NCI-H345 (cell line): ENCODE results near the gene ANKRD65.
"Not testable (repeated sequence)": the region's sequence is repeated elsewhere in the genome, so short reads cannot be mapped to it uniquely, and the experiment has no call there.

Source experiments
- DNase-seq: peaks from one replicate; lab custom pipeline; 2025; lab: John Stamatoyannopoulos, UW

Gene ANKRD65

DNA sequence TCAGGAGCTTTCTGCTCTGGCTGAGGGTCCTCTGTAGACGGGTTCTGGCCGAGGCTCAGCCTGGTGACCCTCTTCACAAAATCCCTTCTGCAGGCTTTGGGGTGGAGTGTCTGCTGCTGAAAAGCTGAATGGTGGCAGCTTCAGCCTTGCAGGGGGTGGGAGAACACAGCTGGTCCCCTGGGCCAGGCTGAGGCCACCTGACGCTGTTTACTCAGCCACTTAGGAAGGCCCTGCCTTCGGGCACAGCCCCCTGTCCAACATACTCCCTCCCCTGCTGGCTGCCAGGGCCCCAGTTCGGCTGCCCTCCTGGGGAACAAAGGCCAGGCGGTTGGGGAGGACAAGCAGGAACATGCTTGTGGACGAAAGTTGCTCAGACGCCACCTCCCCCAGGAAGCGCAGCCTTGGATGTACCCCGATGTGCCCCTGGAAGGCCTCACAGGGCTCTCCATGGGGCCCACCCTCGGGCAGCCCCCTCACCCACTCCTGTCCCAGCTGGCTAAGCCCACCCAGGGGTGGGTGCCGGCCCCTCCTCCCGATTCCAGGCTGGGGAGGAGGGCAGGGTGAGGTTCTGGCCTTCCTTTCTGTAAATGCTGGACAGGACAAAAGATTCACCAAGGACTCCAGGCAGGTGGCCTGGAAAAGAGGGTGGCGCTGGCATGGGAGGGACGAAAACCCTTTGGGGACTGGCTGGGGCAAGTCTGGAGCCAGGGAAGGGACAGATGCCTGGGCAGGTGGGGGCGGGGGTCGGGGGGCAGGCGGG is at the start of gene ANKRD65:
ANKRD65 (minus strand) TSS at position 130 of the 760 bp plus-strand sequence. CDS start 271 bp downstream, outside the sequence.
- DNase-seq, result peak; percentile 83

DNA sequence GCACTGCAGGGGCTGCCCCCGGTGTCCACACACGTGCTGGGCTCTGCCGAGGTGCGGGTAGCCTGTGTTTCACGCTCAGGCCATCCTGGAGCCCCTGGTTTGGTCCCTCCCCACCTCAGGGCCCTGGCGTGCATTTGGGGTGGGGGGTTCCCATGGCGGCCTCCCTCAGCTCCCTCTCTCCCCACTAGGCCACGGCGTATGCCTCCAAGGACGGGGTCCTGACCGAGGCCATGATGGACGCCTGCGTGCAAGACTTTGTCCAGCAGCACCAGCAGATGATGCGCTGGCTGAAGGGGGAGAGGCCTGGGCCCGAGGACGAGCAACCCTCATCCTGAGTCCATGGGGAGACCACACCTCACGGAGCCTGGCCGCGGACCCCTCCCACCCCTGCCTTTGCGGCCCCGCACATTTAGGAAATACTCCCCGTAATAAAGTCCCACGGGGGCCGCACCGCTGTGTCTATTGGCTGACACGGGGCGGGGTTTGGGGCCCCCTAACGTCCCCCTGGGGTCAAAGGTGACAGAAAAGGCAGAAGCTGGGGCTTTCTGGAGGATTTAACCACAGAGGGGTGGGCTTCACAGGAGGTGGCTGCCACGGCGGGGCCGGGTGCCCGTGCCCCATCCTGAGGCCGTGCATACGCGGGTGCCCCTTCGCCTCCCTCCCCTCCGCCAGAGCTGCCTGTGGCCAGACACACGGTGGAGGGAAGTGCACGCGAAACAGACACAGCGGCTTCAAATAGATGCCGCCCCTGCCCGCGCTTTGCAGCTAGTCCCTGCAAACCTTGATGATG is 47.3 kb upstream of the ANKRD65 start:
- DNase-seq, result not testable (repeated sequence)

DNA sequence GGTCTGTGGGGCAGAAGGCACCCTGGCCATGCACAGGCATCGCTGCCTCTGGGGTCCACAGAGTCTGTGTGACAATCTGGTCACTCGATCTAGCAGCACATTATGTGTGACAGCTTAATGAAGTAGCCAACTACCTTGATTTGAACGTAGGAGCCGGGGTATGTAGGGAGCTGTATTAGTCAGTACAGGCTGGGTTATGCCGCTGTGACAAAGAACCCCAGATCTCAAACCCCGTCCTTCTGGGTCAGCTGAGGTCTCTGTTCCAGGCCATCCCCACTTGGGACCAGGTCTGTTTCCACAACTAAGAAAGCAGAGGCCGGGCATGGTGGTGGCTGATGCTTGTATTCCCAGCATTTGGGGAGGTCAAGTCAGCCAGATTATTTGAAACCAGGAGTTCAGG is 42.2 kb upstream of the ANKRD65 start:
- DNase-seq, result no peak

DNA sequence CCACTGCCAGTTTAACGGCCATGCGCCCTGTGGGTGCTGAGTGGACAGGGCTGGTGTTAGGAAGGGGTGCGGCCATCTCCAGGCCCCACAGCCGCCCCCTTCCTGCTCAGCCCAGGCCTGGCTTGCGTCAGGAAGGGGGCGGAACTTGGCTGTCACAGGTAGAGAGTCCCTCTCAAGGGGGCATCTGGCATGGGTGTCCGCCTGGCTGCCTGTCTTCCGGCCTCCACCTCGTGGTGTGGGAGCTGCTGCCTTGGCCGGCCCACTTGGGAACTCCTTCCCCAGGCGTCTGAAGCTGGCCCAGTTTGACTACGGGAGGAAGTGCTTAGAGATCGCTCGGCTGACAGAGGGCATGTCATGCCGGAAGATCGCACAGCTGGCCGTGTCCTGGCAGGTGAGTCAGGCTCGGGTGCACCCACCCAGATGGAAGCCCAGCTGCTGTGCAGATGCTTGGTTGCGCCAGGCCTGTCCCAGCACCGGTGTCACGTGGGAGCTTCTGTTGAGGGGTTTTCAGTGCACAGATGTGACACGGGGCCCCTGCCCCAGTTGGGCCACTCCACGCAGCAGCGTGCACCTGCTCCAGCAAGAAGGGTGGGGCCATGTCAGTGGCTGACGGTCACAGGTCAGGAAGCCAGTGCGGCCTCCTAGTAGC is 41.4 kb upstream of the ANKRD65 start:
- no peak for DNase-seq

DNA sequence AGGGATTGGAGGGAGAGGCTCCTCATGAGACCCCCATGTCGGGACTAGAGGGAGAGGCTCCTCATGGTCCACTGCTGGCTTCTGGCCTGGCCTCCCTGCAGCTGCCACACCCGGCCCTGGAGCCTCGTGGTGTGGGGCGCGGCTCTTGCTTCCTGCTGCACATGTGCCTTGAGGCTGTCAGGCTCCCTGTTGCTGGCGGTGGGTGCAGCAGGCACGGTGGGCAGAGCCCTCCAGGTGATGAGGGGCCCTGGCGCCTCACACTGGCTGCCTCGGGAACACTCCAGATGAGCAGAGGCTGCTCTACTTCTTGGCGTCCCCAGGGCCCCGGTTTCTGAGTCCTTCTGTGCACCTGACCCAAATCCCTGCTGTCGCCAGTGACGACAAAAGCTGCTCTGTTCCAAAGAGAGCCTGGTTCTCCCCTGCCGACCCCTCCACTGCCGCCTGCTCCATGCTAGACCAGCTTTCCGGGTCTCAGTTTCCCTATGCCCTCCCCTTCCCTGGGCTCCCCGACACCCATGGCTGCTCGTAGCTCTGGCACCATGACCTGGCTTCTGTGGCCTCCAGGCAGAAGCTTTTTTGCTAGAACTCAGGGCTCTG is 40.7 kb upstream of the ANKRD65 start:
- DNase-seq, result no peak

DNA sequence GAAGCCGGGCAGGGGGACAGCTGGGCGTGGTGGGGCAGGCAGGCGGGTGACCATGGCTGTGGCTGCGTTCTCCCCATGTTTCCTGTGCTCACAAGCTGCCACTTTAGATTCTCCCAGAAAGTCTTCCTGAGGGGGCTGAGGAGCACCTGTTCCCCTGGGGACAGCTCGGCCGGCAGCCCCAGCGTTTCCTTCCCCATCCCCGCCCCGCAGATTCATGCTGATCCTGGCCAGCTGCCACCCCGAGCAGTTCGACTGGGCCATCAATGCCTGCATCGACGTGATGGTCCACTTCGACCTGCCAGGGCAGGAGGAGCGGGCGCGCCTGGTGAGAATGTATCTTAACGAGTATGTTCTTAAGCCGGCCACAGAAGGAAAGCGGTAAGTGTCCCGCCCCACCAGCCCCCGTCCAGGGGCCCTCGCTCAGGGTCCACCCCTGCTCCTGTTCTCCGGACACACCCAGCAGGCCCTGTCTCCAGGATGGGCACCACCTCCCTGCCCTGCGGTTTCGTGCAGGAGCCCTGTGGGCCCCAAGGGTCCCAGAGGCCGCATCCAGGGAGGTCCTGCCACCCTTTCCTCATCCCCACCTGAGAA is 39.6 kb upstream of the ANKRD65 start:
- no peak for DNase-seq

DNA sequence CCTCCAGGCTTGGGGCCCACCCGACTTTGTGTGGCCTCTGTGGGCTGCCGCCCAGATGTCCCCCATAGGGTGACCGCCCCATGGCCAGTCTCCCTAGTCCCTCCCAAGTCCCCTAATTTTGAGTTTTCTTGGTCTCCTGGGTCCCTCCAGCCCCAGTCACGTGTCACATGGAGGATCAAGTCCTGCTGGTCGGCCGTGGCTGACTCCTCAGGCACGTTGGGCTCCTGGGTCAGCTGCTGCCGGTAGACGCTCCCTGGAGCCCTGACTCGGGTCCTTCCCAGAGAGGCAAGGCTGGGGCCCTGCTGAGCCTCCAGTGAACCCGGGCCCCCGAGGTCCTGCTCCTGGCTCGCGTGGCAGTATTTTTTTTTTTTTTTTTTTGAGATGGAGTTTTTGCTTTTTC is 38.6 kb upstream of the ANKRD65 start:
- not testable (repeated sequence) for DNase-seq

DNA sequence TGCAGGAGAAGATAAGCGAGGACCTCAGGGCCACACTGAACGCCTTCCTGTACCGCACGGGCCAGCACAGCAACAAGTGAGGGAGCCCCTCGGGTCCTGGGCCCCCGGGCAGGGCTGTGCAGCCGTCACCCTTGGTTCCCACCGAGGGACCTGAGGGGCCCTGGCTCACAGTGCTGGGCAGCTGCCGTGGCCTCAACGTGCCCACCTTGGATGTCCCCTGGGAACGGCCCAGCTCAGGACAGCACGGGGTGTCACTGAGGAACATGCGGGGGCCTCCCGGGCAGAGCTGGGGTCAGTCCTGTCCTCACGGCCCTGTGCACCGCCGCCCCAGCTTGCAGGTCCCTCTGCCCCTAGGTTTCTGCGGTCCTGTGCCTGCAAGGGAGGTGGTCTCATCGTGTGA is 38.1 kb upstream of the ANKRD65 start:
- not testable (repeated sequence) for DNase-seq

DNA sequence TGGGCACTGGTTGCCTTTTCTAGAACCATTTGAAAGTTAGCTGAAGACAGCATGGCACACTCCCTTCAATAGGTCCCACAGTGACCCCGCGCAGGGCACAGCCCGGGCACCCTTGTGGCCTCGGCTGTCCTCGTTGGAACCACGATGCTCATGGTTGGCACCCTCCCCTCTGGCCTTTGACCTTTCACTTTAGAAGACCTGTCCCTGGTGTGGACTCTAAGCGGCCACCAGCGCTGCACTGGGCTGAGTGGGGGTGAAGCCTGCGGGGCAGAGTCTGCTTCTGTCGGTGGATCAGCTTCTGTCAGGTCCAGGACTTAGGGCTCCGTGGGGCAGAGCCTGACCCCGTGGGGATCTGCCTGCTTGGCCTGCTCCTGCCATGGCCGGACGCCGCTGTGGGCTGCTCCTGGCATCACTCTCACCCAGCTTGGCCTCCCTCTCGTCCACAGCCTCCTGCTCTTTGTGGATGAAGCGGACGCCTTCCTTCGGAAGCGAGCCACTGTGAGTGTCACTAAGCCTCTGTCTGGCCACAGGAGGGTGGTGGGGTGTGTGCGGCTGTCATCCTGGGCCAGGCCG is 35.7 kb upstream of the ANKRD65 start:
- not testable (repeated sequence) for DNase-seq

DNA sequence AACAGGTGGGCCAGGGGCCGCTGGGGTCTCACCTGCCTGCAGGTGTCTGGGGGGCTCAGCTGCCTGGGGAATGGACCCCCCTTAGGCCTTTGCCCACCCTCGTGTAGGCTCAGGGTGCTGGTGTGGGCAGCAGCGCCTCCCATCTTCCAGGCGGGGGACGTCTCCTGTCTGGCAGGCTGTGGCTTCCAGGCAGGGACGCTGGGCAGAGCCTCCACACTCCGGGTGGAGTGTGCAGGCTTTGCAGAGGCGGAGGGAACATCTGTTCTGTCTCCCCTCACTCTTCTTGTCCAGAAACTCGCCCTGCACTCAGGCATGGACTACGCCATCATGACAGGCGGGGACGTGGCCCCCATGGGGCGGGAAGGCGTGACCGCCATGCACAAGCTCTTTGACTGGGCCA is 34.9 kb upstream of the ANKRD65 start:
- not testable (repeated sequence) for DNase-seq

DNA sequence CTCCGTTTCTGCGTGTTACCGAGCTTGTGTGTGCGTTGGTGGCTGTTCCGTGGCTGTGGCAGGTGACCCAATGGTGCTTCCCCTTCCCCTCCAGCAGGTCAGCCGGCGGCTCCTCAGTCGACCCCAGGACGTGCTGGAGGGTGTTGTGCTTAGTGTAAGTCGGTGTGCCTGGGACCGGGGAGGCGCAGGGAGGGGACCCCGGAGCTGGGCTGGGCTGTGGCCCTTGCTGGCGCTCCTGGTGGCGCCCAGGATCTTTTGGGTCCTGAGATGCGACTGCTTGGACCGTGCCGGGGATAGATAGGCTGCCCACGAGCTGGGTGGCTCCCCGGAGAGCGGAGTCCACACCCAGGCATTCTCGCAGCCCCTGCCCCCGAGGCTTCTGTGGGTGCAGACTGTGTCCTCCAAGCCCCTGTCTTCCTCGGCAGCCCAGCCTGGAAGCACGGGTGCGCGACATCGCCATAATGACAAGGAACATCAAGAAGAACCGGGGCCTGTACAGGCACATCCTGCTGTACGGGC is 34.3 kb upstream of the ANKRD65 start:
- DNase-seq, result no peak

DNA sequence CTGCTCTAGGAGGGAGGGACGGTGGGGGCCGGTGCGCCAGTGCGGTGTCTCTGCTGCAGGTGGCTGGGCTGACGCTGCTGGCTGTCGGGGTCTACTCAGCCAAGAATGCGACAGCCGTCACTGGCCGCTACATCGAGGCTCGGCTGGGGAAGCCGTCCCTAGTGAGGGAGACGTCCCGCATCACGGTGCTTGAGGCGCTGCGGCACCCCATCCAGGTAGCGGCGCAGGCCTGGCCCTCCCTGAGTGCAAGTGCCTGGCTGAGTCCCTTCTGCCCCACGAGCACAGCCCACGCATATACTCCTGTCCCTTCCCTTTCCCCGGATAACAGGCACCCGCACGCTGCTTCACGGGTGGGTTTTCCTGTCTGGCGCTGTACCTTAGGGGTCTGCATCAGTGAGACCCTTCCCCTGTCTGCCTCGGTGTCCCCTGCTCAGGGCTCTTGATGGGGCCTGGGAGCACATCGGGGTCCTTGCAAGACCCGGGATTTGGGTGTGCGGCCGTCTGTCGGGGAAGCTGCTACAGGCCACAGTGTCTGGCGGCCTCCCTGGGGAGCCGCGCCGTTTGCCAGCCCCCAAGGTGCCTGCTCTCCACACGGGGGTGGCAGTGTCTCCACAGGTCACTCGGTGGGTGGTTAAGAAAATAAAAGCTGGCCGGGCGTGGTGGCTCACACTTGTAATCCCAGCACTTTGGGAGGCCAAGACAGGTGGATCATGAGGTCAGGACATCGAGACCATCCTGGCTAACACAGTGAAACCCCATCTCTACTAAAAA is 33.4 kb upstream of the ANKRD65 start:
- not testable (repeated sequence) for DNase-seq

DNA sequence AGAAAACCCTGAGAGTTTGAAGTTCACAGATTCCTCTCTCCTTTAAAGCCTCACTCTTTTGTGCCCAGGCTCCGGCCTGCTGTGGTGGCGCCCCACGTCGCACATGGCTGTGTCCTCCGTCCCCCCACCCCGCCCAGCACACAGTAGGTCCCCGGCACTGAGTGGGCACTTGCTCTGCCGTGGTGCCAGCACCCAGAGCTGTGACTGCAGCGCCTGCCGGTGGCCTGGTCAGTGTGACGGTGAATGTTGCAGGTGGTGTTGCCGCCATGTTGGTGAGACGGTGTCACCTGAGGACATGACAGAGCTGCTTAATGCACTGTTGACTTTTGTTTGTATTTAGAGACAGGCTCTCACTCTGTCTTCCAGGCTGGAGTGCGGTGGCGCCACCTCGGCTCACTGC is 31.8 kb upstream of the ANKRD65 start:
- no peak for DNase-seq

DNA sequence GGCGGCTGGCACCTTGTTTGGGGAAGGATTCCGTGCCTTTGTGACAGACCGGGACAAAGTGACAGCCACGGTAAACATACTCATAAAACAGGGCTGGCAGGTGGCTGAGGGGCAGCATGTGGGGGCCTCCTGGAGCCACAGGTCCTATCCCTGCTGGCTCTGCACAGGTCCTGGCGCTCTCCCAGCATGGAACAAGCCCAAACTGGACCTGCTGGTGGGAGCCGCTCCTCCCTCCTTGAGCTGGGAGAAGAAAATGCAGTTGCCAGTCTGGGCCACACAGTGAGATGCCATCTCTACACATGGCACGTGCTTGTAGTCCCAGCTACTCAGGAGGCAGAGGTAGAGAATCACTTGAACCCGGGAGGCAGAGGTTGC is 31.3 kb upstream of the ANKRD65 start:
- DNase-seq, result peak; percentile 54

DNA sequence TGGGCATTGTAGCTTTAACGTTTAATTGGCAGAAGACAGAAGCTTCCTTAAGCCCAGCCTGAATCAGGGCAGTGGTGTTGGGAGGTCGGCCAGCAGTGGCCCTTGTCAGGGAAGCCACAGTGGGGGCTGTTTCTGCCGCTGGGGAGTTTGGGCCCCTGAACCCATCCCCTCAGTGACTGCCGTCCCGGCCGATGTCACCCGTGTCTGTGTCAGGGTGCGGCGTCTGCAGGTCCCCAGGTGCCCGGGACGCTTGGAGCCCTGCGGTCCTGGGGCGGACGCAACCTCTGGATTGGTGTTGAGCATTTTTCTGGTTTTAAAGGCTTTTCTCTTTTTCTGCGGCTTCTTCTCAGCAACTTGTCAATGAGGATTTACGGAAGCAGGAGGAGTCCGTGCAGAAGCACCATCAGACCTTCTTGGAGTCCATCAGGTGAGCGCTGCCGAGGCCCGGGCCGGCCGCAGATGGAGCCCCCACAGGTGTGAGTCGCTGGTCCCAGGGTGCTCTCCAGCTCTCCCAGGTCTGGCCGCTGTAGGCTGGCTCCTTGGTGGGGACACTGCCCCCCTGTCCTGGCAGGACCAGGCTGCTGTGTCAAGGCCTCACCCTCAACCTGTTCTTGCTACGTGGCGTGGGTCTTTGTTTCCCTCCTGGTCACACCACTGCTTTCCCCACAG is 30.8 kb upstream of the ANKRD65 start:
- no peak for DNase-seq

DNA sequence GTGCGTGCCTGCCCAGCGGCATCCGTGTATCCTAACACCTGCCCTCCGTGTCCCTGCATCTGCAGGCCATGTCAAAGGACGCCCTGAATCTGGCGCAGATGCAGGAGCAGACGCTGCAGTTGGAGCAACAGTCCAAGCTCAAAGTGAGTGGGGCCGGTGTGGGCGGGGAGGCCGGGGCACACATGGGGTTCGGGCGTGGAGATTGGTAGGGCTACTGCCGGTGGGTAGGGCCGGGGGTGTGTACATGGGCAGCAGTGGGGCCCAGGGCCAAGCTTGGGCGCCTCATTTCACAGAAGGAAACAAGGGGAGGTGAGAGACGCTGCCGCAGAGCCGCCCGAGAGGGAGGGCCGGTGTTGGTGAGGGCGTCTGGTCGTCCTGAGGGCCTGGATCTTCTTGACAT is 29.5 kb upstream of the ANKRD65 start:
- not testable (repeated sequence) for DNase-seq

DNA sequence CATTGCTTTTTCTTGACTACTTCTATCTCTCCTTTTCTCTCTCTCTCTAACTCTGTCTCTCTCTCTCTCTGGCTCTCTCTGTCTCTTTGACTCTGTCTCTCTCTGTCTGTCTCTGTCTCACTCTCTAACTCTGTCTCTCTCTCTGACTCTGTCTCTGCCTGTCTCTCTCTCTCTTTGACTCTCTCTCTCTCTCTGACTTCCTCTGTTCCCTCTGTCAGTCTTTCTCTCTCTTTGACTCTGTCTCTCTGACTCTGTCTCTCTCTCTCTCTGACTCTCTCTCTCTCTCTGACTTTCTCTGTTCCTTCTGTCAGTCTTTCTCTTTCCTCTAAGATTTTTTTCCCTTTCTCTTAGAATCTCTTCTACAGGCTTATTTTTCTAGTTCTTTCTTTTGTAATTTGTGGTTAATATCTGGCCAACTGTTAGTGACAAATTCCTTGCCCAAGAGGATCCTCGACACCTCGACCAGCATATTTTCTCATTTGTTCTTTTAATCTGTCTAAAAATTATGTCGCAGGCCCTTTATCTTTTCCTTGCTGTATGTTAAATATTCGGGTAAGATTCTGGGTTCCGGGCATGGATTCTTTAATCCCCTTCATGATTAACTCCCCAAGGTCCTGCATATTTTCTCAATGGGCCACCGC is 28.1 kb upstream of the ANKRD65 start, which contains the start of gene ATAD3C:
ATAD3C (plus strand) TSS at position 591 of the 641 bp plus-strand sequence. CDS start 995 bp downstream, outside the sequence.
- DNase-seq, result no peak

DNA sequence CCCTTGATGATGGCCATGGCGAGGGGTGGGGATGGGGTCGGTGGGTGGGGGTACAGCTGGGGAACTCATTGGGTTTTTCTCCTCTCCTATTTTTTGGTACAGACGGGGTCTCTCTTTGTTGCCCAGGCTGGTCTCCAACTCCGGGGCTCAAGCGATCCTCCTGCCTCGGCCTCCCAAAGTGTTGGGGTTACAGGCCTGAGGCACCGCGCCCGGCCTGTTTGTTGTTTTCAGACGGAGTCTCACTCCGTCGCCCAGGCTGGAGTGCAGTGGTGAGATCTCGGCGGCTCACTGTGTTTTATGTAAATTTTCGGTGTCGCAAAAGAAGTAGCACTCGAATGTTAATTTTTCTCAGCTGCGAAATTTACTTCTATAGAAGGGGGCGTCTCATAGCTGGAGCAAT is 25.6 kb upstream of the ANKRD65 start:
- DNase-seq, result not testable (repeated sequence)

DNA sequence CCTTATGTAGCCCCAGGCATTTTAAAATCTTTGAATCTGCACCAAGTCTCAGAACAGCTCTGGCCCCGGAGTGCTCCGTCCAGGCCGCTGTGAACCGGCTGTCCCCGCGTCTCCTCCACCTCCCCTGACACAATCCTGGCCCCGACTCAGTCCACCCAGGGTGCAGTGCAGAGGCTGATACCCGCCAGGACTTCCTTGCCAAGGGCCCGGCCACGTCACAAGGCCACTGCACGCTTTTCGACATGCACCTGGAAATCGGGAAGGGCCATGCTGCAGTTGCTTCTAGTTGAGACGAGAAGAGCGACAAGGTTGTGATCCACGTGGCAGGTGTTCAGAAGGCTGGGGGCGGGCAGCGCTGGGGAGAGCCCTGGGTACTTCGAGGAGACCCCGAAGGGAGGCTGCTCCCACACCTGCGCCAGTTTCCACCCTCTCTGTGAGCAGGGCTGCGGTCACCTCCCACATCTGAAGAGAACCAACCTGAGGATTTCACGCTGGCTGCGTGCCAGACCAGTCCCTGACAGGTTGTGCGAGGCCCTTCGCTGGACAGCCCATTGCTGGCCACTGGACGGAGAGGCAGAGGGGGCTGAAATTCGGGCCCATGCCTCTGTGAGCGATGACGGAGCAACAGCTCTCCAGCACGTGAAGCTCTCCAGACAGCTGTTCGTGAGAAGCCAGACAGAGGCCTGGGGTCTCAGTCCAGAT is 21.1 kb upstream of the ANKRD65 start:
- DNase-seq, result no peak
